ENCODE measurements around the gene FAM168A.

FAM168A gene

DNA sequence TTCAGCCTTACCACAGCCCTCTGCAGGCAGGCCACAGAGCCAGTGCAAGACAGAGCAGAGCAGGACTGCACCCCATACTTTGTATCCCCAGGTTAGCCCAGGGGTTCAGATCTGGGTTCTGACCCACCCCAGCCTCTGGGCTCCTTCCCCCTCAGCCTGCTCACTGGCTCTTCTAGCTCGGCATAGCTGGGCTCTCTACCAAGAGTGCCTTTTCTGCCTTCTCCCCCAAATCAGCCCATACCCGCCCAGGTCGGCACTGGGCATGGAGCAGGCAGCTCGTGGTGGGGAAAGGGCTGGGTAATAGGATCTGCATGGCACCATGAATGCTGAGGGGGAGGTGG, 213.4 kb downstream of the FAM168A start:
- DNase-seq, result no peak

GRCh38 chr11:73384125-73384441, 213.8 kb downstream of the FAM168A start:
- DNase-seq, result no peak

GRCh38 chr11:73383249-73384124, 214.4 kb downstream of the FAM168A start:
- no peak for DNase-seq

GRCh38 chr11:73382747-73383146, 215.2 kb downstream of the FAM168A start:
- no peak for DNase-seq

DNA sequence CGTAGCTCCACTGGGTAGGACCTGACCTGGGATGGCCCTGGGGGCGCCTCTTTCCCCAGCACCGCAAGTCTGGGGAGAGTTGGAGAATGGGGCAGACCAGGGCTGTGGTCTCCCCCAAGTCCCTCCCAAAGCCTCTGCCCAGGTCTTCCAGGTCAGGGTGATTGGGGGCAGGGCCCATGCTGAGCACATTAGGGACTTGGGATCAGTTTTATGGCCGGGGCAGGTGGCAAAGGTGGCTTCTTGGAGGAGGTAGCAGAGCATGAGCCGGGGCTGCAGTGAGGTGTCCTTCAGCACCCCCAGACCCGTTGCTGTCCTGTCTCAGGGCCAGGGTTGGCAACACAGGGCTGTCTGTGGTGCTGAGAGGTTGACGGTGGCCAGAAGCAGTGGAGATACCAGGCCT, 215.7 kb downstream of the FAM168A start:
- no peak for DNase-seq

DNA sequence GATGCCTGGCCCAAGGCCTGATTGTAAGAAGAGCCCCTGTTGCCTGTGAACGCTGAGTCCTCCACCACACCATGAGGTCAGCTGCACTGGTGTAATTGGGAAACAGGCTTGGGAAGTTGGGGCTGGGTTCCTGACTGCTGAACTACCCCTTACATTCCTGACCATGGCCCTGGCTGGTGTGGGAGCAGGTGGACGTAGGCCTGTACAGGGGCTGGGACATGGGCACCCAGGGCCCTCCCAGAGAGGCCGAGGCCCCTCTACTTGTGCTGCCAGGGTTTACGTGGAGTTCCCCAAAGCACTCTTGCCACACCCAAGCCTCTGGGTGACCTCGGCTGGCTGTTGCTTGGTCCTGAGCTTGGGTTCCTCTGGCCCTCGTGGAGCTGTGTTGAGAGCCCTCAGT, 216.3 kb downstream of the FAM168A start:
- no peak for DNase-seq

GRCh38 chr11:73380897-73381410, 217.0 kb downstream of the FAM168A start:
- DNase-seq, result no peak

GRCh38 chr11:73380331-73380730, 217.6 kb downstream of the FAM168A start:
- DNase-seq, result no peak

GRCh38 chr11:73379189-73379880, 218.6 kb downstream of the FAM168A start:
- no peak for DNase-seq

- peak; percentile 80 for DNase-seq
Observed at GRCh38 chr11:73376803-73377629, 220.9 kb downstream of the FAM168A start.

- peak; percentile 93 for DNase-seq
Observed at GRCh38 chr11:73376160-73376802, 221.6 kb downstream of the FAM168A start, which contains the start of gene RELT. RELT (plus strand) TSS chr11:73376399; CDS start chr11:73389137, 12,738 bp downstream.

- no peak for DNase-seq
Observed at GRCh38 chr11:73375830-73376159, 222.1 kb downstream of the FAM168A start.

GRCh38 chr11:73374151-73374550, 223.8 kb downstream of the FAM168A start:
- no peak for DNase-seq

DNA sequence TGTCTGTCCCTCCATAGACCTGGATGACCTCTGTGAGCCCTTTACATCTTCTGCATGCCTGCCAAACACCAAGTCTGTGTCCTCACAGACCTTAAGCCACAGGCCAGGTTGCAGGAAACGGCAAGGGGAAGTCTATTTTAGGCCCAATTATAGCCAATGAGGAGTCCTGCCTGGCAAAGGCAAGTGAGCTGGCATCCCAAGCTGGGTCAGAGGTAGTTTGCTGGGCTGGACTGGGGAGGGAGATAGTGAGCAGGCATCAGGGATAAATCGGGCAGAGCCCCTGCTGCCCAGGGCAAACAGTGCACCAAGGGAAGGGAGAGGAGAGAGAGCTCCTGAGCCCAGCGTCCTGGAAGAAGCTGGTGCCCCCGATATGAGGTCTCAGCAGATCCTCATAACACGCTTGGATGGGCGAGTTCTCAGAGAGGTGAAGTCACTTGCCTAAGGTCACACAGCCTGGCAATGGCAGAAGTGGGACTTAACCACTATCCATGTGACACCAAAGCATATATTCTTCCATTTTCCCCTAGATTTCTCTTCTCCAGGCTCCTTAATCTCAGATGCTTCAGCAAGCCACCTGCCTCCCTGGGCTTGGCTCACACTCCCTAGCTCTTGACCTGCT, 225.4 kb downstream of the FAM168A start:
- DNase-seq, result no peak

GRCh38 chr11:73367482-73368024, 230.4 kb downstream of the FAM168A start:
- no peak for DNase-seq

- no peak for DNase-seq
Observed at GRCh38 chr11:73366953-73367352, 231.0 kb downstream of the FAM168A start.

- no peak for DNase-seq
Observed at GRCh38 chr11:73366265-73366610, 231.7 kb downstream of the FAM168A start.

DNA sequence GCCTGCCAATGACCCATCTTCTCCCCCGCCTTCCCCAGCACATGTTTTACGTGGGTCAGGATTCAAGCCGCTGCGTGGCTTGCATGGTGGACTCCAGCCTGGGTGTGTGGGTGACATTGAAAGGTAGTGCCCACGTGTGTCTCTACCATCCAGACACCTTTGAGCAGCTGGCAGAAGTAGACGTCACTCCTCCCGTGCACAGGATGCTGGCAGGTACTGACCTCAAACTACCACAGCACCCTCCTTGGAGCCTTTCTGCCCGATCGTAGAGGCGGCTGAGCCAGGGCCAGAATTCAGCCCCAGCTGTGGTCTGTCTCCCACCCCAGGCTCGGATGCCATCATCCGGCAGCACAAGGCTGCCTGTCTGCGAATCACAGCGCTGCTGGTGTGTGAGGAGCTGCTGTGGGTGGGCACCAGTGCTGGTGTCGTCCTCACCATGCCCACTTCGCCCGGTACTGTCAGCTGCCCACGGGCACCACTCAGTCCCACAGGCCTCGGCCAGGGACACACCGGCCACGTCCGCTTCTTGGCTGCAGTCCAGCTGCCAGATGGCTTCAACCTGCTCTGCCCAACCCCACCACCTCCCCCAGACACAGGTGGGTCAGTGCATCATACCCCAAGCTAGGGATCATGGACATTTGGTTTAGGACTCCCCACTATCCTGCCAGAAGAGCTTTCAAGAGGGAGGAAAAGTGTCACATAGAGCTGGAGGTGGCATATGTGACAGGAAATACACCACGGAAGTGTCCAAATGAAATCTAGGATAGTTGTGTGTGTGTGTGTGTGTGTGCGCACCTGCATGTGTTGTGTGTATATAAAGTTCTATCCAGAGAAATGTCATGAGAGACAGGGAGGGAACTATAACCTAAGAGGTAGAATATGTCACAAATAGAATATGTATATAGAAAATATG, 232.3 kb downstream of the FAM168A start:
- no peak for DNase-seq

- no peak for DNase-seq
Observed at GRCh38 chr11:73363147-73363546, 234.8 kb downstream of the FAM168A start.

GRCh38 chr11:73361953-73362776, 235.7 kb downstream of the FAM168A start:
- no peak for DNase-seq
